ENCODE results near the gene CAPN1. TPM values are rescaled to one million over a fixed set of nuclear protein-coding genes. Genes with fewer than 3 reads are reported as not detected.

Gene CAPN1
- total RNA-seq, 4 donors from 2014 or later, result 52.7 to 153 (median 106) TPM

GRCh38 chr11:65205602-65205967 lies 23.9 kb downstream of the CAPN1 start:
- H3K36me3 ChIP-seq, result peaks cover 0 to 78% of the 10 kb centered on the region in 2 donors
- TF ChIP-seq CTCF (IDR thresholded peaks at IDR 0.05 in 4 of 5, conservative IDR thresholded peaks at IDR 0.05 in 1 of 5), result no peak
- TF ChIP-seq POLR2A (IDR thresholded peaks at IDR 0.05), result no peak
- intact Hi-C loops (cut with DNase I; ENCODE audit: low total_unique reads), result no loop called here

GRCh38 chr11:65206441-65206841 lies 24.7 kb downstream of the CAPN1 start:
- ATAC-seq, result no peak
- H3K36me3 ChIP-seq, result peaks cover 0 to 86% of the 10 kb centered on the region in 2 donors
- DNase-seq, result no peak
- TF ChIP-seq POLR2A (IDR thresholded peaks at IDR 0.05) (no peak), CTCF (IDR thresholded peaks at IDR 0.05 in 4 of 5, conservative IDR thresholded peaks at IDR 0.05 in 1 of 5) (no peak)
- H3K4me3 ChIP-seq, result no peak overlapping the region
- H3K27ac ChIP-seq, result no peak overlapping the region
- no peaks in the 10 kb centered on the region for H3K9me3 ChIP-seq
- H3K27me3 ChIP-seq, result no peaks in the 10 kb centered on the region
- no peaks in the 10 kb centered on the region for H3K4me1 ChIP-seq
- in situ Hi-C loops (cut with MboI; ENCODE audit: low sequenced_read_pairs in 4 of 4) (no loop called here), intact Hi-C loops (cut with DNase I; ENCODE audit: low total_unique reads) (no loop called here)

More at GRCh38 chr11:65205602-65205967, 23.9 kb downstream of the CAPN1 start:
- Histone ChIP-seq H3K4me1 (no peaks in the 10 kb centered on the region), H3K27me3 (no peaks in the 10 kb centered on the region), H3K4me3 (no peak overlapping the region), H3K9me3 (no peaks in the 10 kb centered on the region), H3K27ac (no peak overlapping the region)
- no peak for ATAC-seq
- in situ Hi-C loops (cut with MboI; ENCODE audit: low sequenced_read_pairs in 4 of 4), result no loop called here
- DNase-seq, result no peak

GRCh38 chr11:65206901-65207300 lies 25.2 kb downstream of the CAPN1 start:
- Histone ChIP-seq H3K4me3 (no peak overlapping the region), H3K27ac (no peak overlapping the region), H3K9me3 (no peaks in the 10 kb centered on the region), H3K27me3 (no peaks in the 10 kb centered on the region), H3K36me3 (peaks cover 0 to 90% of the 10 kb centered on the region in 2 donors), H3K4me1 (no peaks in the 10 kb centered on the region)
- TF ChIP-seq CTCF (IDR thresholded peaks at IDR 0.05 in 4 of 5, conservative IDR thresholded peaks at IDR 0.05 in 1 of 5) (no peak), POLR2A (IDR thresholded peaks at IDR 0.05) (no peak)
- DNase-seq, result no peak
- in situ Hi-C loops (cut with MboI; ENCODE audit: low sequenced_read_pairs in 4 of 4) (no loop called here), intact Hi-C loops (cut with DNase I; ENCODE audit: low total_unique reads) (no loop called here)
- ATAC-seq, result no peak

GRCh38 chr11:65207918-65208784 lies 26.4 kb downstream of the CAPN1 start:
- ATAC-seq (no peak), DNase-seq (no peak)
- Histone ChIP-seq H3K36me3 (peaks cover 0 to 82% of the 10 kb centered on the region in 2 donors), H3K27me3 (no peaks in the 10 kb centered on the region), H3K9me3 (no peaks in the 10 kb centered on the region), H3K4me3 (no peak overlapping the region), H3K27ac (no peak overlapping the region), H3K4me1 (no peaks in the 10 kb centered on the region)
- intact Hi-C loops (cut with DNase I; ENCODE audit: low total_unique reads) (no loop called here), in situ Hi-C loops (cut with MboI; ENCODE audit: low sequenced_read_pairs in 4 of 4) (no loop called here)
- TF ChIP-seq CTCF (IDR thresholded peaks at IDR 0.05 in 4 of 5, conservative IDR thresholded peaks at IDR 0.05 in 1 of 5) (no peak), POLR2A (IDR thresholded peaks at IDR 0.05) (no peak)

All from gastrocnemius medialis (tissue), 4 donors.